PC-9 (cell line): Measurements from ENCODE around the gene AMACR.

Source experiments
- CTCF ChIP-seq: fragments of 200-600 bp; sonication (generic); conservative IDR thresholded peaks from 2 replicates; pipeline ENCODE4 v1.6.1; 2017; ENCODE audit warnings: mixed run types, antibody characterized with exemption, mild to moderate bottlenecking, moderate library complexity
- EZH2 ChIP-seq: fragments of 200-600 bp; sonication (generic); IDR thresholded peaks from 2 replicates; pipeline ENCODE4 v1.8.0; 2017; ENCODE audit warnings: antibody characterized with exemption, low read depth

DNA sequence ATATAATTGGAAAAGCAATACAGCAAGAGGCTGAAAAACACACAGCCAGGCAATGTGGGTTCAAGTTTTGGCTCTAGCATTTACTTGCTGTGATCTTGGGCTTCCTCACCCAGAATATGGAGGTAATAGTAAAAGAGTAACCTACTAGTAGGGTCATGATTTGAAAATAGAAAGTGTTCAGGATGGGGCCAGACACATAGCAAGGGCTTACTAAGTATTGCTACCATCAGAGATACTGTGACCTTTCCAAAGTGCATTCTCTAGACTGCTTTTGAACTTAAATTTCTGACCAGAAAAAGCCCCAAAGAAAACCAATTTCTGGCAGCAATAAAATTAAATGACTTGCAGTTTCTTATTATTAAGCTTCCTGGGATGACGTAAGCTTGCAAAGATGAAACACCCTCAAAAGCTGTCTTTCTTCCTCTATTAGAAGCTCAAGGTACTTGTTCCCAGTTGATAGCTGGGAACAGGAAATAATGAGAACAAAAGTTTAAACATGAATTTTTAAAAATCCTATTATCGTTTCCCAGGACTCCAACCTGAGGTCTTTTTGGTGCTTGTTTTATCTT, 43.6 kb downstream of the AMACR start:
- no peak for TF ChIP-seq CTCF
- no peak for TF ChIP-seq EZH2
